Activated naive CD4-positive, alpha-beta T cell treated with anti-CD3 and anti-CD28 coated beads, Interleukin-2, amount 10 ng/mL, durations not matched to agents 7 days and 5 days (primary cell): Measurements from ENCODE around the gene TFAP2D.

Experiments used
- CTCF ChIA-PET: fragments of 350-600 bp; sonication (Branson Sonifier 250); formaldehyde crosslinking; loops from one replicate; lab custom pipeline; 2021; ENCODE audit warnings: antibody characterized with exemption; lab: Charles Lee
- DNase-seq: peaks from one replicate; pipeline ENCODE4 v3.0.0-alpha.2; 2020
- H3K27ac Mint-ChIP-seq: one replicate; pipeline ENCODE4 v1.8.0; 2021; ENCODE audit warnings: mild to moderate bottlenecking, moderate library complexity, mixed read lengths
- H3K27me3 Mint-ChIP-seq: one replicate; pipeline ENCODE4 v1.8.0; 2021; ENCODE audit warnings: mild to moderate bottlenecking, mixed read lengths
- H3K36me3 Mint-ChIP-seq: one replicate; pipeline ENCODE4 v1.8.0; 2021; ENCODE audit warnings: mixed read lengths
- H3K4me1 Mint-ChIP-seq: one replicate; pipeline ENCODE4 v1.8.0; 2021; ENCODE audit warnings: mixed read lengths
- H3K4me3 Mint-ChIP-seq: one replicate; pipeline ENCODE4 v1.8.0; 2021; ENCODE audit warnings: mild to moderate bottlenecking, moderate library complexity, mixed read lengths
- H3K9me3 Mint-ChIP-seq: one replicate; pipeline ENCODE4 v1.8.0; 2021; ENCODE audit warnings: mixed read lengths

Gene TFAP2D

DNA sequence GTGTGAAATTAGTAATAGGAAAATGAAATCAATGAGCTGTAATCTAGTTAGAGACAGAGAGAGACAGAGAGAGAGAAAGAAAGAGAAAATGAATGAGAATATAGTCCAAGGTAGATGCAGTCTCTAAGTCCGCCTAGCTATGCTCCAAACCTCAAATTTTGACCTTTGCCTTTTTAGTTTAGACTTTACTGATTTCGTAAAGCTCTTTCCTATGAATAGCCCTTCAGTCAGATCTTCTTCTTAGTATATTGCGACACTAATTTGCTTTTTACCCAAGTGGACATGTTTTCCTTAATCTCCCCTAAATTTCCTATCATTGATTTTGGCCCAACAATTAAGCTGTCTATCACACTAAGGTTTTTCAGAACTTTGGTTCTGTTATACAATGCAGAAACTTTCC lies 49.5 kb downstream of the TFAP2D start:
- Mint-ChIP-seq H3K4me1 (no peaks in the 10 kb centered on the region), H3K27ac (no peak overlapping the region), H3K27me3 (no peaks in the 10 kb centered on the region), H3K9me3 (no peaks in the 10 kb centered on the region), H3K36me3 (no peaks in the 10 kb centered on the region), H3K4me3 (no peak overlapping the region)
- CTCF ChIA-PET: no interaction called here
- no peak for DNase-seq

DNA sequence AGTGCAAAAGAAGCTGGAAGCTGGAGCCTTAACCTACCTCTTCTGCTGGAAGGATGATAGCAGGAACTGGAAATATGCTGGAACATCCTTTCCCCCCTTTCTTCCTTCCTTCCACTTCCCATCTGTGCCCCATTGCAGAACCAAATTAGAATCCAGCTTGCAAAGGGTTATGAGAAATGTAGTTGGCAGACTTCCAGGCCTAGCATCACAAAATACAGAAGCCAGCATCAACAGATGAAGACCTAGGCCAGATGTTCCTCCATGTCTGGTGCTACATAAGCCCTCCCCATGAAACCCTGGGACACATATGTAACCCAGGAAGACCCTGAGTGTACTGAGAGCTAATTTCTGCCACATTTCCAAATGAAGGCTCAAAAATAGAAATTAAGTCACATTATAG lies 65.4 kb downstream of the TFAP2D start:
- H3K27ac Mint-ChIP-seq: no peak overlapping the region
- CTCF ChIA-PET: no interaction called here
- H3K4me3 Mint-ChIP-seq: no peak overlapping the region
- H3K9me3 Mint-ChIP-seq: no peaks in the 10 kb centered on the region
- H3K36me3 Mint-ChIP-seq: no peaks in the 10 kb centered on the region
- no peak for DNase-seq
- H3K4me1 Mint-ChIP-seq: no peaks in the 10 kb centered on the region
- H3K27me3 Mint-ChIP-seq: no peaks in the 10 kb centered on the region

DNA sequence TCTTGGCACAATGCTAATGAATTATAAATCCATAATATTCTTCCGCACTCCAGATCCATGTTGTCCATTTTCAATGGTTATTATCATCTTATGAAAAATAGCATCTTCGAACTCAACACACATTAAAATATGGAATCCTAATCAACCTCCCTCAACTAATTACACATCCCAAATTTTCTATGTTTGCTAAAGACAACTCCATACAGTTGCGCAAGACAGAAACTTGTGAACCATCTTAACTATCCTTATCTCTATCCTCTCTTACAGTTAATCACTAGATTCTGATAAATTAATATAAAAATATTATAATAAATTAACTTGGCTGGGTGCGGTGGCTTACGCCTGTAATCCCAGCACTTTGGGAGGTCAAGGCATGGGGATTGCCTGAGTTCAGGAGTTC lies 67.1 kb downstream of the TFAP2D start:
- Mint-ChIP-seq H3K27ac (no peak overlapping the region), H3K27me3 (no peaks in the 10 kb centered on the region), H3K4me3 (no peak overlapping the region), H3K36me3 (no peaks in the 10 kb centered on the region), H3K4me1 (no peaks in the 10 kb centered on the region), H3K9me3 (no peaks in the 10 kb centered on the region)
- DNase-seq: no peak
- CTCF ChIA-PET: no interaction called here

DNA sequence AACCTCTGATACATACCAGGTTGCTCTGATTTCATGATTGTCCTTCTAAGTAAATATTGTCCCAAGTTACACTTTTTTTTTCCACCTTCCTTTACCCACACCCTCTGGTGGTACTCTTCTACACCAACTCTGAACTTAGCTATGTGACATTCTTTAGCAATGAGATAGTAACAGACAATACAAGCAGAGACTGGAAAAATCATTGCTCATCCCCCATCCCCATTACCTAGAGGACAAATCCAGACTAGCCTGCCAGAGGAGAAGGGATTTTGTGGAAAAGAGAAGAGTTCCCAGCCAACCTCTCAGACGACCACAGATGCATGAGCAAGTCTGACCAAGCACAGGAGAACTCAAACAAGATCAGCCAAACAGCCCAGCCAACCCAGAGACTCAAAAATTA lies 72.6 kb downstream of the TFAP2D start:
- Mint-ChIP-seq H3K4me3 (no peak overlapping the region), H3K36me3 (no peaks in the 10 kb centered on the region), H3K9me3 (no peaks in the 10 kb centered on the region), H3K27me3 (no peaks in the 10 kb centered on the region), H3K27ac (no peak overlapping the region), H3K4me1 (no peaks in the 10 kb centered on the region)
- no peak for DNase-seq
- CTCF ChIA-PET: no interaction called here

DNA sequence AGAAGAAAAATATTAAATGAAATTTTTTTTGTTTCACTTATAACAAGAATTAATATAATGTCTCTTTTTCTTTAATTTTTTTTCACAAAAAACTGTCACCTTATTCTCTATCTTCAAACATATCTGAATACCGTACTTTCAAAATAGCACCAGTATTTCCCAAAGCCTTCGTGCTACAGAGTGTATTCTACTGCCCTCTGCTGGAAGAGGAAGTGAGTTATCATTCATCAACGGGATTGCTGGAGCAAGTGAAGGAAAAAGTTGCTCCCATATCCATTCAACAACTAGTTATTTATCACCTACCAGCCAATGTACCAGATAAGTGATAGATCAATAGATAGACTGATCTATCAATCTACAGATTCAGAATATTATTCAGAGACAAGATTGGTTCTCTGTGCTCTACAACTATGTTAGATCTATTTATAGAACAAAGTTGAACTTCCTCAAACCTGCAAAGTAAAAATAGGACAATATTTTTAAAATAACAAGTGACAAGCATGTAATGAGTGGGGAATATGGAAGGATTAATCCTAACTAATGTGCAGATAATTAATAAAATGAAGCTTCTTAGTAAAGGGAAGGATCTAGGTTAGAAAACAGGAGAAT lies 78.7 kb downstream of the TFAP2D start:
- DNase-seq: no peak
- Mint-ChIP-seq H3K4me1 (no peaks in the 10 kb centered on the region), H3K36me3 (no peaks in the 10 kb centered on the region), H3K27ac (no peak overlapping the region), H3K27me3 (no peaks in the 10 kb centered on the region), H3K4me3 (no peak overlapping the region), H3K9me3 (no peaks in the 10 kb centered on the region)
- CTCF ChIA-PET: no interaction called here

DNA sequence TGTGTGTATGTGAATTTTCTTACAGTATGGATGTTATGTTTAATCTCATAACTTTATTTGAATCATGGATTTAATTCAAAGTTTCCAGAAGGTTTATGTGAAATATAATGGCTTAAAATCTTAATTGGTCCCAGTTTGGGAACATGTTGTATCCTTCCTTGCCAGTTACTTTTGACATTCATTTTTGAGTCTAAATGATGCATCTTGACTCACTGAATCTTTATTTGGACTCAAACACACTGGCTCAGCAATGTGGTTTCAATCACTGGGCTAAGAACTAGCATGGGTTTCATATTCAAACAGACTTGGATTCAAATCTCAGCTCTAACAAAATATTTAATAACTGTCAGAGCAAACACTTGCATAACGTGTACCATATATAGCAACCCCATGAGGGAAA lies 79.4 kb downstream of the TFAP2D start:
- Mint-ChIP-seq H3K36me3 (no peaks in the 10 kb centered on the region), H3K27ac (no peak overlapping the region), H3K9me3 (no peaks in the 10 kb centered on the region), H3K4me3 (no peak overlapping the region), H3K4me1 (no peaks in the 10 kb centered on the region), H3K27me3 (no peaks in the 10 kb centered on the region)
- no peak for DNase-seq
- CTCF ChIA-PET: no interaction called here

DNA sequence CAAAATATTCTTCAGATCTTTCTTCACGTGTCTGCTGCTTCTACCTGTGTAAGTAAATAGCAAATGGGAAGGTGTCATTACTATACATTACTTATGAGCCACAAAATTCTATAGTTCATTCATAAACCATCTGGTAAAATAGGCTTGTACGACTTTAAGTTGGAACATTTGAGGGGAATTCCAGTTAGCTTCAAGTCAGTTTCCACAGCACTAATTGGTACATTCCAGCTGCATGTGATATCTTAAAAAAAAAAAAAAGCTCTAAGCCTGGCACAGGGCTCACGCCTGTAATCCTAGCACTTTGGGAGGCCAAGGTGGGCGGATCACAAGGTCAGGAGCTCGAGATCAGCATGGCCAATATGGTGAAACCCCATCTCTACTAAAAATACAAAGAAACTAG lies 82.2 kb downstream of the TFAP2D start:
- H3K27me3 Mint-ChIP-seq: no peaks in the 10 kb centered on the region
- DNase-seq: no peak
- H3K4me3 Mint-ChIP-seq: no peak overlapping the region
- no peaks in the 10 kb centered on the region for H3K4me1 Mint-ChIP-seq
- H3K36me3 Mint-ChIP-seq: no peaks in the 10 kb centered on the region
- CTCF ChIA-PET: no interaction called here
- H3K9me3 Mint-ChIP-seq: no peaks in the 10 kb centered on the region
- no peak overlapping the region for H3K27ac Mint-ChIP-seq

DNA sequence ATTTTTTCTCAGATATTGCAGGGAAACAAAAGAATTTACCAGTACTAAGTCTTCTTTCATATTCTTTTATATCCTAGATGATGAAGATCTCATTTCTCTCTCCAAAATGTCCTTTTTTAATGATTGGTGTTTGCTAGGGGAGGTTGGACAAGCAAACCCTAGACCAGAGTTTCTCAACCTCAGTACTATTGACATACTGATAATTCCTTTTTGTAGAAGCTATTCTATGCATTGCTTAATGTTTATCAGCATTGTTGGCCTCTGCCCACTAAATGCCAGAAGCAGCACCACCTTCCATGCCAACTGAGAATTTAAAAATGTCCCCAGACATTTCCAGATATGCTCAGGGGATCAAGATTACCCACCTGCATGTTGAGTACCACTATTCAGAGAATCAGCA lies 91.0 kb downstream of the TFAP2D start:
- Mint-ChIP-seq H3K27ac (no peak overlapping the region), H3K27me3 (no peaks in the 10 kb centered on the region), H3K36me3 (no peaks in the 10 kb centered on the region), H3K4me3 (no peak overlapping the region), H3K9me3 (no peaks in the 10 kb centered on the region), H3K4me1 (no peaks in the 10 kb centered on the region)
- no peak for DNase-seq
- CTCF ChIA-PET: no interaction called here

DNA sequence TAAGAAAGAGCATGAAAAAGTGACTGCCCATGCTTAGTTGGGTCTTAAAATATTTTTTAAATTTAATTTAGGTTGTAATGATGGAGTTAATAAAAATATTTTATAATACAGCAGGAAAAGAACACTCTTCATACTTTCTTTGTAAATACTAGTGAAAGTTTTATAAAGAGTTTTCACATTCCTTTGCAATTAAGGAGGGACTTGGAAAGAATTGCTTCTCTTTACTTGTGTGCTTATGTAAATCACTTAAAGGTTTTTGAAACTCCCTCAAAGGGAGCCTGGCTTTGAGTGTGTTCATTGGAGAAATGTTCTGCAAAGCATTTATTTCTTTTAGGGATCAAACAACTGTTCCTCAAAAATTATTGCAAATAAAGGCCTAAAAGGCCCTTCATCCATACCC lies 93.7 kb downstream of the TFAP2D start:
- Mint-ChIP-seq H3K9me3 (no peaks in the 10 kb centered on the region), H3K4me3 (no peak overlapping the region)

DNA sequence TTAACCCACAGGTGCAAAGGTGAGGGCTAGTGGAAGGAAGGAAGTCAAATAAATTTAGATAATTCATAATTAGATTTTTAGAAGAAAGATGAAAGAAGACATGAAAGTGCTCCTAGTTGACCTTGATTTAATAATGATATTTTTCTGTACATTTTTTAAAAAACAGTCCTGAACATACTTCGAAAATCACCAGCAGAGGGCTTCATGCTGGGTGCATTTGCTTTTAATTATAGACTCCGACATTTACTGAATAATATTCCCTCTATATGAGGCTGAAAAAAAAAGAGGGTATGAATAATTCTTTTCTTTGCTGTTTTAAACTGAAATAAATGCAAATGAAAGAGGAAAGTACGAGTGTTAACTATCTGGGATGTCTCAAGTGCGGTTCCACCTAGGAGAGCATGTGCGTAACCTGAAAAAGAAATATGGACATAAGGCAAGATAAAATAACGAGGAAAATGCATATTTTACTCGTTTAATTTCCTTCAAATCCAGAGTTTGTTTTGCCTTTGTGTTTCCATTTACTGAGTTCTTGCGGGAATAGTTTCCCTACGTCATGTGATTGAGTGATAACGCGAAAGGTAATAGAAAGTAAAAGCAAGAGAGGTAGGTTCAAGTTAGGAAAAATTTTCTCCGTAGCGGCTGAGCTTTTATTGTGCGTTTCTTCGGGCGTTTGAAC lies 102.2 kb downstream of the TFAP2D start:
- Mint-ChIP-seq H3K9me3 (no peaks in the 10 kb centered on the region), H3K4me3 (peak overlapping the region; percentile 85), H3K27me3 (peaks cover 47% of the 10 kb centered on the region), H3K36me3 (peaks cover 1% of the 10 kb centered on the region), H3K4me1 (peaks cover 12% of the 10 kb centered on the region), H3K27ac (no peak overlapping the region)
- CTCF ChIA-PET: interaction anchor here (0.8 to 1.5 kb wide), 2 partner anchors 18 to 1144 kb away, joined by 4 read pairs; no protein-coding TSS in a partner anchor
- no peak for DNase-seq

More for the DNA sequence above, 93.7 kb downstream of the TFAP2D start:
- Mint-ChIP-seq H3K27me3 (no peaks in the 10 kb centered on the region), H3K4me1 (no peaks in the 10 kb centered on the region), H3K36me3 (no peaks in the 10 kb centered on the region), H3K27ac (no peak overlapping the region)
- CTCF ChIA-PET: no interaction called here
- no peak for DNase-seq

DNA sequence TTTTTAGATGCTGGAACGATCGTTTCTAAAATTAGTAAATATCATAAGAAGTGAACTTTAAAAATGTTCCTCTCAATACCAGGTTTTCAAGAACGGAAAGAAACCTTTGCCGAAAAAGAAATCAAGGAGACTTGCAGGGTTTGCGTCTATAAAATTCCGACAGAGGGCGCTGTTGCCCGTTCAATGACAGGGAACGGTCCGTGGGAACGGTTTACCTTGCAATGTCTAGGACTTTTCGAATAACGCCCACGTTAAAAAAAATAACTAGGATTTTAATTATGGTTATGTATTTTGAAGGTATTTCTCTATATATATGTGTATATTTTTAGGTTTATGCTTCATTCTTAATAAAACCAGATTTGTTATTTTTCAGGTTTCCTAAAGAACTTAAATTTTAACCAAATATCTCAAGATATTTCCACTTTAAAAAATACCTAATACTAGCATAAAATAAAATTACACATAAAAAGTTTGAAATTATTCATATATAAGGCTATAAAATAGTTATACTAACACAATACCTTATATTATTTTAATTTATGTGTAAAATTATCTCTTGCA lies 102.9 kb downstream of the TFAP2D start:
- CTCF ChIA-PET: interaction anchor here (0.8 to 1.5 kb wide), 2 partner anchors 17 to 1144 kb away, joined by 4 read pairs; no protein-coding TSS in a partner anchor

DNA sequence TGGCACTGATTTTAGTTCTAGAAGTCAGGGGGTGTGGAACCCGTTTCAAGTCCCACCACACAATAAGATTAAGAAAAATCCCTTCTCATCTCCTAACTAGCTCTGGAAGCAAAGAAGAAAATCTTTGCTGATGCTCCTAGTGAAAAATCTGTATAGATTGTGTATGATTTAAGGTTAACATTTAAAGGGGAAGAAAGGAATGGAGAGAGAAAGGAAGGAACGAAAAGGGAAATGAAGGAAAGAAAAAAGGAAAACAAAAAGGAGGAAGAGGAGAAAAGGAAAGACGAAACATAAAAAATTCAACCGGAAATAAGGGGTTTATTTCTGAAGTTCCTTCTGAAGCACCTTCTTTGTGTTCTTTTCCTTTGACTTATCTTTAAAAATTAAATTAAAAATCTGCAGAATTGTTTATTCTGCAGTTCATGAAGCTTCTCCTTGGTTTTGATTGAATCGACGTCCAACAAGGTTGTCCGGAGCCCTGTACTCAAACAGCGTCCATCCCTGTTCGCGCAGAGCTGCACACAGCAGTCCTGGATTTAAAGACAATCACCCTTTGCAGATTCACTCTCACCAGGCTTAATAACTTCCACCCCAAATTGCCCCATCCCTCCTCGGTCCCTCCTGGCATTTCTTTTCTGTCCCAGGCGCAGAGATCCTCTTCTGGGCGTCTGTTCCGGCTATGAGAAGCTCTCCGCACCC lies 103.8 kb downstream of the TFAP2D start:
- peaks cover 12% of the 10 kb centered on the region for H3K4me1 Mint-ChIP-seq
- no peaks in the 10 kb centered on the region for H3K9me3 Mint-ChIP-seq
- H3K36me3 Mint-ChIP-seq: peaks cover 1% of the 10 kb centered on the region
- no peak for DNase-seq
- H3K27me3 Mint-ChIP-seq: peaks cover 62% of the 10 kb centered on the region
- CTCF ChIA-PET: interaction anchor here (1.5 kb wide), 1 partner anchor 1143 kb away, joined by 4 read pairs; no protein-coding TSS in a partner anchor
- H3K27ac Mint-ChIP-seq: no peak overlapping the region
- H3K4me3 Mint-ChIP-seq: no peak overlapping the region

More for the DNA sequence above, 102.9 kb downstream of the TFAP2D start:
- Mint-ChIP-seq H3K27ac (no peak overlapping the region), H3K4me3 (peak overlapping the region; percentile 85), H3K36me3 (peaks cover 1% of the 10 kb centered on the region), H3K4me1 (peaks cover 12% of the 10 kb centered on the region), H3K9me3 (no peaks in the 10 kb centered on the region), H3K27me3 (peaks cover 53% of the 10 kb centered on the region)
- DNase-seq: peak; percentile 72

DNA sequence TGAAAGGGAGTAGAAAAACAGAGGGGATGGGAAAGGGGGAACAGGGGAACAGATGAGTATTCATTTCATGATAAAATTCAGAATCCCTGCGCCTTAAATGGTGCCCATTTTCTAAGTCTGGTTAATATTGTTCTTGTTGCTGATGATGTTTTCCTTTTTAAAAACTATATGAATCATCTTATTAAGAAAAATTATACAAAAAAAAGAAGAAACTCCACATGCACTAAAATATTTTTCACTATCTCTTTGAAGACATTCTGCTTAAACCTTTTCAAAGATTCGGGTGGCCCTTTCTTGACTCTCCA lies 104.3 kb downstream of the TFAP2D start:
- H3K27ac Mint-ChIP-seq: no peak overlapping the region
- no peaks in the 10 kb centered on the region for H3K9me3 Mint-ChIP-seq
- H3K36me3 Mint-ChIP-seq: peaks cover 1% of the 10 kb centered on the region
- H3K27me3 Mint-ChIP-seq: peaks cover 67% of the 10 kb centered on the region
- no peak overlapping the region for H3K4me3 Mint-ChIP-seq
- CTCF ChIA-PET: no interaction called here
- H3K4me1 Mint-ChIP-seq: peaks cover 12% of the 10 kb centered on the region
- DNase-seq: no peak

DNA sequence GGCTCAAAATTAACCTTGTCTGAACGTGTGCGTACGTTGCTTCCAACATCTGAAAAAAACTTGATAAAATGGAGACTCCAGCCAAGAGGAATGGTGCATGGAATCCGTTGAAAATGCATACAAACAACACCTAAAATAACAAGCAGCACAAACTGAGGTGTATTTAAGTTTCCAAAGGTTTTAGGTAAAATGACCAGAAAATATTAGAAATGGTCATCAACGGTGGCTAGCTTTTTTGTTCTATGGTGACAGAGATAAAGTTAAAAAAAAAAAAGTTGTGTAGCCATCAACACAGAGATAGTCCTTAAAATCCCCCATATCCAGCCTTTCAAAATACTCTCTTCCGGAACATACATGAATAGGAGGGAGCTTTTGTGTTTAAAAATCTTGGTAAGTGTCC lies 104.7 kb downstream of the TFAP2D start:
- Mint-ChIP-seq H3K9me3 (no peaks in the 10 kb centered on the region), H3K27ac (no peak overlapping the region), H3K27me3 (peaks cover 72% of the 10 kb centered on the region), H3K4me1 (peaks cover 12% of the 10 kb centered on the region), H3K4me3 (no peak overlapping the region), H3K36me3 (peaks cover 1% of the 10 kb centered on the region)
- no peak for DNase-seq
- CTCF ChIA-PET: no interaction called here
